GM18951 (cell line): ENCODE results near the gene TGFBR3.

Experiments used
- POLR2A ChIP-seq: IDR thresholded peaks from 4 replicates; pipeline ENCODE4 v1.6.1; 2011; ENCODE audit warnings: mild to moderate bottlenecking; ENCODE audit not compliant: insufficient read length, insufficient read depth; ENCODE audit errors: extremely low read depth
- in situ Hi-C: fragments of 300-500 bp; cut with MboI; formaldehyde crosslinking; loops from one replicate; pipeline ENCODE4 v1.12.0; 2022; ENCODE audit warnings: low sequenced_read_pairs, mixed read lengths, inconsistent platforms; ENCODE audit not compliant: unreplicated experiment

TGFBR3 gene

GRCh38 chr1:91691525-91691924, 194.4 kb downstream of the TGFBR3 start:
- in situ Hi-C loops: no loop called here
- no peak for TF ChIP-seq POLR2A

DNA sequence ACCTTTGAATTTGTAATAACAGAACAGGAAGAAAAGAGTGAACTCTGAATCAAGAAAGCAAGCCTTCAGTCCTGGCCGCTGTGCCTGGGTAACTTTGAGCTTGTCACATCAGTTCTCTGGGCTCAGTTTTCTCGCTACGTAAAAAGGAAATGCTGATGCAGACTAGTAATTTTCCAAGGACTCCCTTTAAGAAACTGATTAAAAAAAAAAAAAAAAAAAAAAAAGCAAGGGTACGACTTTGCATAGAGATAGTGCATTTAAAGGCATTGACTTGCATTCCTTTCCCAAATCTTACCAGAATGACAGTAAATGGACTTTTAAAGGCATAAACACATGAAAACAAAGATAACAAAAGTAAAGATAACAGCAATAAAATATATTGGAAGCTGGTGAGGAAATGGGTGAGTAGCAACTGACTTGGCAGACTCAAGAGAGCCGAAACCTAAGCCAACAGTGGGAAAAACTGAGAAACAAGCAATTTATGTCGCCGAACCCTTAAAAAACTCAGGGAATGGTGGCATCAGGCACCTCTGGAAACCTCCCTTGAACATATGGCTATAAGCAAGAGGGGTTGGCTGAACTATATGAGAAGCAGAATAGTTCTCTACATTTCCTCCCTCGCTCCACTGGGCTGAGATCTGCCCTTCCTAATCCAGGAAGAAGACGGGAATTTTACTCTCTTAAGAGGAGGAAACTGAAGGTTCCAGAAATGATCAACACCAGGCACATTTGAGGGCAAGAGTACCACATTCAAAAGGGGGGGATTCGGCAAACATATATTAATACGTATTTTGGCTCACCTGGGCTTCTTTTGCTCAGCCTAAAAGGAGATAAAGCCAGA, 196.1 kb downstream of the TGFBR3 start:
- no peak for TF ChIP-seq POLR2A
- in situ Hi-C loops: no loop called here

DNA sequence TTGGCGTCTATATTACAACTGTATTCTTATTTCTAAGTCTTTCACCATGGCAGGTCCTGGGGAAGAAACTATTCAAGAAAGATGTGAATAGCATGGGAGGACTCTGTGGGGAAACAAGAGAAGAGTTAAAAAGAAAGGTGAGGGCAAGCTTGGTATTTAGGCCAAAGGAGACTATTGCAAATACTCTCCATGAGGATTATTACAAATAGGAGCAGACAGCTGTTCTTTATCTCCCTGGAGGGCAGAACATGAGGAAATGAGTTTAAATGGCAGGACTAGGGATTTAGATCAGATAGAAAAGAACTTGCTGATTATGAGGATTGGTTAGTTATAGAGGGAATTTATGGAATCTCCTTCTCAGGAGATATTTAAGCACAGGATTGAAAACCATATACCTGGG, 198.5 kb downstream of the TGFBR3 start:
- TF ChIP-seq POLR2A: no peak
- in situ Hi-C loops: no loop called here

DNA sequence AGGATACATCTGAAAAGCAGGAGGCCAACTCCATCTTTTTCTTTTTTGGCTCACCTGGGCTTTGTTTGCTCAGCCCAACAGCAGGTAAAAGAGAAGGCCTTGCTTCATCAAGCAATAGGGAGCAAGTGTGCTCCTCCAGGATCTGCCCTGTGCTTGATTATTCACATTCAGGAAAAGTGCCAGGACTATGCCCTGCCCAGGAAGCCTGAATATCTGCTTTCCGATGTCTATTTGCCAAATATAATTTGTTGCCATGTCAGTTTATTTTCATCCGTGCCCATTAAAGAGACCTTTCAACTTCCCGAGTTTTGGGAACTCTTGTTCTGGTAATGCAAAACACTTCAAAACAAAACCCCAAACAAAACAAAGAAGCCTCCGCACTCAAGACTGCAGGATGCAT, 200.0 kb downstream of the TGFBR3 start:
- in situ Hi-C loops: no loop called here
- TF ChIP-seq POLR2A: no peak

GRCh38 chr1:91684481-91685196, 201.3 kb downstream of the TGFBR3 start:
- in situ Hi-C loops: no loop called here
- TF ChIP-seq POLR2A: no peak

- in situ Hi-C loops: no loop called here
- no peak for TF ChIP-seq POLR2A
Measured at GRCh38 chr1:91683598-91683951, 202.4 kb downstream of the TGFBR3 start.

DNA sequence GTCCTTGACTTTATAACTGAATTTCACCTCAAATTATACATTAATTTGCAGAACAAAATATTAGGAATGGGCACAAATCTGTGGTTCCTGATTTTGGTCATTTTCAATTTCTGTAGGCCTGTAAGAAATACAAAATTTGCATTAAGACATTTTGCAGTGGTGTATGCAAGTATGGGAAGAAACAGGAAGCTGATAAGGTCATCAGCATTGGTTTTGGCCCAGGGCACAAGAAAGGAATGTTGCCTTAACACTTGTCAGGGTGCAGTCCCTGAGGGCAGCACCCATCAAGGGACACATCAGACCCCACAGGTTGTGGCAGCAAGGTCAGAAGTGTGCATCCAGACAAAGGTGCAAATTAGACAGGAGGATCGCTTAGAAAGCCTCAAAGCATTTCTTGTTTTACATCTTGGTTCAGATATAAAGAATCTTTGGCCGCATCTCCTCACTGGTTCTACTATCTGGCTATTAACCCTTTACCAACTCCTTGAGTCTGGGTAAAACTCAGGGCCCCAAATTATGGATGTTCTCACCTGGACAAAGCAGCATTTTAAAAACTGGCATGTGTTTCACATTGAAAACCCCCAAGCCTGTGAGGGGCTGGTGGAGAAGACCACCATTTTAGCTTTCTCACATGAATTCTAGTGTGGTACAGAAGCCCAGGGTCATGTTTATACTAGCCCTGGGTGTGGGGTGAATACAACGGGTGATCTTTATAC, 202.9 kb downstream of the TGFBR3 start:
- TF ChIP-seq POLR2A: no peak
- in situ Hi-C loops: no loop called here

DNA sequence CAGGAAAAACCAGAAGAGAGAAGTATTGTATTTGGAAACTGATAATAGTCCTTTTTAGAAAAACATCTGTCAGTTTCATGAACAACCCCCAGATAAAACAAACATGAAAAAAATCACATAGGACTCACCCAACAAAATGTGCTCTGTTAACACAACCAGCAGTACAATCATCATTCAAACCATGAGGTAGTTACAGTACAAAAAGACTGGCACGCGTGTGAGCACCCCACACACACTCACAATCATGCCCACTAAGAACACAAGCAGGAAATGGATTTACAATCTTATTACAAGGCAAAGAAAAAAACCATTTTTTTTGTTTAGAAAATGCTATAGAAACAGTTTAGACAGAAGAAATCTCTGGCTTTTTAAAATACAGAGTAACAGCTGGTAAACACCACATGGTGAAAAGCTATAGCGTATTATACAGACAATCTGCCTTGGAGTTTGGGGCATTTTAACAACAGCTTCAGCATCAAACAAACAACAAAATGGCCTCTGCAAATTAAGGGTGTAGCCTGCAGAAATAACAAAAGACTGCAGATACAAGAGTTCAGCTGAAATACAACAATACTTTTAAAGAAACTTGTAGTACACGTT, 205.3 kb downstream of the TGFBR3 start:
- no peak for TF ChIP-seq POLR2A
- in situ Hi-C loops: no loop called here

DNA sequence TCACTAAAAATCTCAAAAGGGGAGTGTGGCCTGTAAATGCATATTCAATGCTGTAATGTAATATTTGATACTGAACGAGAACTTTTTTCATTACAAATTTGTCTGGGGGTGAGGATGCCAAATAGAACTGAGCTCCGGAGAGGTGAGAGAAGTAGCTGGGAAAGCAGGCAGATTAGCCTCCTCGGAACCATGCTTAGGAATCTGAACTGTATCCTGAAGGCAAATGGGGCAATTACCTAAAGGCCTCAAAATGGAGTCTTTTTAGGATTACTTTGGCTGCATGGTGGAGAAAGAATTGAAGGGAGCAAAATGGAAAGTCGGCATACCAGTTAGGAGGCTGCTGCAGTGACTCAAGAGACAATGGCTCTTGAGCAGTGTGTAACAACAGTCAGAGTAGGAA, 206.5 kb downstream of the TGFBR3 start:
- no peak for TF ChIP-seq POLR2A
- in situ Hi-C loops: no loop called here

- TF ChIP-seq POLR2A: no peak
- in situ Hi-C loops: no loop called here
Measured at GRCh38 chr1:91676030-91676429, 209.9 kb downstream of the TGFBR3 start.

DNA sequence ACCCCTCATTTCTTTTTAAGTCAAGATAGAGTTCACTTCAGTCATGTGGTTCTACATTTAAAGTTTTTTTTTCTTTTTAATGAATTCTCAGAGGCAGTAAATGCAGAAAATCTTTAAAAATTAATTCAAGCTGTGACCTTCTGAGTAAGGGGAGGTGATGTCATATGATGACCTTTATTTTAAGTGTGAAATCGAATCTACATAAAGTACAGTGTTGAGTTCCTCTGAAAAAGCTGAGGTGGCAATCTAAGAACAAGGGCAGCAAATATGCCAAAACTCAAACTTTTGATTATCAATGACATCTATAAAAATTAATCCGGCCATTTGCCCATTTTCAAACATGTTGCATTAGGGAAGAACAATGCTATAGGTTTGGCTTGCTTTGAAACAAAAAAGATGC, 211.8 kb downstream of the TGFBR3 start:
- TF ChIP-seq POLR2A: no peak
- in situ Hi-C loops: no loop called here

- in situ Hi-C loops: no loop called here
- no peak for TF ChIP-seq POLR2A
Measured at GRCh38 chr1:91673613-91674012, 212.3 kb downstream of the TGFBR3 start.

DNA sequence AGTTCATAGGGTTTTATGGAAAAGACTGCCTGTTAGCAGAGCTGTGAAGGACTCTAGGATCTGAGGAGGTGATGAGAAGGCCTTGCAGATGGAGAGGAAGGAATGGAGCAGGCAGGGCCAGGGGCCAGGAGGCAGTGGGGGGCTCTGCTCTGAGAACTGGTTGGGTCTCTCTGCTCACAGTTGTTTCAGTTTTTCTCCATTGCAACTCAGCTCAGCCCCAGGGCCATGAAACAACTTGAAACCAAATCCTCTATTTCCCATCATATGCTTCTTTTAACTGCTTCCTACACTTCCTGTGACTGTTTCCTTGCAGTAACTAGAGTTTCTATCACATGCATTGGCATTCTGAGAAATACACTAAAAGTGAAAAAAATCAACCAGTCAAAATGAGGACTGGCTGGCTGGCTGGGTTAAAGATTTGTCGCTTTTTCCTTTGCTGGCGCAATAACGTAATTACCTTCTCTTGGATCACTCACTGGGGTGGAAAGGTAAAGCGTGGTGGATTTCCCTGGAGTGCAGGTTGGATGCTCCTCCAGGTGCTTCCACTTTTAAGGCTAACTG, 213.3 kb downstream of the TGFBR3 start:
- no peak for TF ChIP-seq POLR2A
- in situ Hi-C loops: no loop called here

DNA sequence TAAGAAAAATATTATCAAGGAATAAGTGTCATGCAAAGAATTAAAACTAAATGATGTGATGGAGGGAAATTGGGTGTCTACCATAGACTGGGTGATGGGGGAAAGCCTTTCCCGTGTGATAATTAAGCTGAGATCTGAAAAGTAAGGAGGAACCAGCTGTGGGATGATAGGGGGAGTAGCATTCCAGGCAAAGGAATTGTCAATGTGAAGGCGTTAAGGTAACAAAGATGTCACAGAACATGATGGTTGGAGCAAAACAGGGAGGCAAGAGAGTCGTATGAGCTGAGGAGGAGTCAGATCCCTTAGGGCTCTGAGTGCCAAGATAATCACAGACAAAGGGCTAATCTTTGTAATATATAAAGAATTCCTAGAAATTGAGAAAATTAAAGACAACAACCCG, 215.2 kb downstream of the TGFBR3 start:
- no peak for TF ChIP-seq POLR2A
- in situ Hi-C loops: no loop called here
